ENCODE data around the gene CD37.
A peak's percentile ranks its signal among the peaks of the same experiment; 100 is the strongest.

Gene CD37

DNA sequence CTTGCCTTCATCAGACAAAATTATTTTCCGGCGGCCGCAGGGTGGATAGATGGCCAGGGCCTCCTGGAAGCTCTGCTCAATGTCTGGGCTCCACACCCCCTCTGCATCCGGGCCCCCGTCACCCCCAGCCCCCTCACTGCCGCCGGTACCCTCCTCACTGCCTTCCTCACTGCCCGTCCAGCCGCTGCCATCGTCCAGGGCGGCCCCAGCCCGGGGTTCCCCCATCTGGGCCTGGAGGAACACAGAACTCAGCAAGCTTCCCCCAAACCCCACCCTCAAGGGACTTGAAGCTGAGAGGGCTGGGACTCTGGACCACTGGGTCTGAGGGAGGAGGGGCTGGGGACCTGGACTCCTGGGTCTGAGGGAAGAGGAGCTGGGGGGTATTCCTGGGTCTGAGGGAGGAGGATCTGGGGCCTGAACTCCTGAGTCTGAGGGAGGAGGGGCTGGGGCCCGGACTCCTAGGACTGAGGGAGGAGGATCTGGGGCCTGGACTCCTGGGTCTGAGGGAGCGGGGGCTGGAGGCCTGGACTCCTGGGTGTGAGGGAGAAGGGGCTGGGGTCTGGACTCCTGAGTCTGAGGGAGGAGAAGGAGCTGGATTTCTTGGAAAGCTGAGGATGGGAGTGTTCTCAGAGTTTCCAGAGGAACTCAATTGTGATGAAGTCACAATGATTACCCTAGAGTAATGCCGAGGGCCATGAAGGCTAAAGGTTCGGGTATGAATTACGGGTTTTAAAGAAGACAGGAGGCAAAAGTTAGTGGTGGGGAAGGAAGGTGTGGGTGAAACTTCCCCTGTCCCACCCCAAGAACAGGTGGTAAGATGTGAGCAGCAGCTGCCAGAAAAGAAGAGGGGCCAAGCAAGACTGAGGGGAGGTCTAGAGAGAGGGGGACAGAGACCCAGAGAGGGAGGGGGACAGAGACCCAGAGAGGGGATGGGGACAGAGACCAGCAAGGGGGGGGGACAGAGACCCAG lies 24.9 kb downstream of the CD37 start:
- H3K27me3 ChIP-seq (ENCODE audit: control insufficient read depth, low read length): peaks cover 46% of the 10 kb centered on the region
- no peak overlapping the region for H3K4me3 ChIP-seq (ENCODE audit: low read length)

GRCh38 chr19:49361438-49362047 lies 26.3 kb downstream of the CD37 start:
- no peaks in the 10 kb centered on the region for H3K9me2 ChIP-seq (replicated peaks; ENCODE audit: control insufficient read depth, low read length)
- peaks cover 46% of the 10 kb centered on the region for H3K27me3 ChIP-seq (ENCODE audit: control insufficient read depth, low read length)
- peak overlapping the region; percentile 56 for H3K4me2 ChIP-seq (ENCODE audit: low read length)
- peaks cover 44% of the 10 kb centered on the region for H3K4me1 ChIP-seq (ENCODE audit: control insufficient read depth, low read length)
- no peak for TF ChIP-seq CTCF (IDR thresholded peaks at IDR 0.05; ENCODE audit: low read depth, low read length, poor library complexity, severe bottlenecking)
- TF ChIP-seq EZH2phosphoT487 (IDR thresholded peaks at IDR 0.05; ENCODE audit: borderline replicate concordance, low read length): no peak
- no peaks in the 10 kb centered on the region for H4K20me1 ChIP-seq (ENCODE audit: control insufficient read depth, insufficient read depth, low read depth, low read length)
- no peaks in the 10 kb centered on the region for H3K9me3 ChIP-seq (ENCODE audit: control insufficient read depth, insufficient read depth, low read length)
- H3K27ac ChIP-seq (ENCODE audit: low read depth, low read length): no peak overlapping the region
- H3K4me3 ChIP-seq (ENCODE audit: low read length): peak overlapping the region; percentile 46; the same call in 1 of the 2 replicates
- no peaks in the 10 kb centered on the region for H3K79me2 ChIP-seq (ENCODE audit: control insufficient read depth, low read length)
- H3K36me3 ChIP-seq (ENCODE audit: control insufficient read depth, low read length): no peaks in the 10 kb centered on the region
- peaks cover 8% of the 10 kb centered on the region for H3F3A ChIP-seq (ENCODE audit: control insufficient read depth, insufficient read depth)

More for the DNA sequence above, 24.9 kb downstream of the CD37 start:
- peaks cover 8% of the 10 kb centered on the region for H3F3A ChIP-seq (ENCODE audit: control insufficient read depth, insufficient read depth)
- no peak overlapping the region for H3K27ac ChIP-seq (ENCODE audit: low read depth, low read length)
- H3K9me2 ChIP-seq (replicated peaks; ENCODE audit: control insufficient read depth, low read length): no peaks in the 10 kb centered on the region
- no peak overlapping the region for H3K4me2 ChIP-seq (ENCODE audit: low read length)
- H3K36me3 ChIP-seq (ENCODE audit: control insufficient read depth, low read length): no peaks in the 10 kb centered on the region
- H3K9me3 ChIP-seq (ENCODE audit: control insufficient read depth, insufficient read depth, low read length): no peaks in the 10 kb centered on the region
- no peak for TF ChIP-seq EZH2phosphoT487 (IDR thresholded peaks at IDR 0.05; ENCODE audit: borderline replicate concordance, low read length)
- no peak for TF ChIP-seq CTCF (IDR thresholded peaks at IDR 0.05; ENCODE audit: low read depth, low read length, poor library complexity, severe bottlenecking)
- H3K4me1 ChIP-seq (ENCODE audit: control insufficient read depth, low read length): peaks cover 58% of the 10 kb centered on the region
- no peaks in the 10 kb centered on the region for H3K79me2 ChIP-seq (ENCODE audit: control insufficient read depth, low read length)
- H4K20me1 ChIP-seq (ENCODE audit: control insufficient read depth, insufficient read depth, low read depth, low read length): no peaks in the 10 kb centered on the region

DNA sequence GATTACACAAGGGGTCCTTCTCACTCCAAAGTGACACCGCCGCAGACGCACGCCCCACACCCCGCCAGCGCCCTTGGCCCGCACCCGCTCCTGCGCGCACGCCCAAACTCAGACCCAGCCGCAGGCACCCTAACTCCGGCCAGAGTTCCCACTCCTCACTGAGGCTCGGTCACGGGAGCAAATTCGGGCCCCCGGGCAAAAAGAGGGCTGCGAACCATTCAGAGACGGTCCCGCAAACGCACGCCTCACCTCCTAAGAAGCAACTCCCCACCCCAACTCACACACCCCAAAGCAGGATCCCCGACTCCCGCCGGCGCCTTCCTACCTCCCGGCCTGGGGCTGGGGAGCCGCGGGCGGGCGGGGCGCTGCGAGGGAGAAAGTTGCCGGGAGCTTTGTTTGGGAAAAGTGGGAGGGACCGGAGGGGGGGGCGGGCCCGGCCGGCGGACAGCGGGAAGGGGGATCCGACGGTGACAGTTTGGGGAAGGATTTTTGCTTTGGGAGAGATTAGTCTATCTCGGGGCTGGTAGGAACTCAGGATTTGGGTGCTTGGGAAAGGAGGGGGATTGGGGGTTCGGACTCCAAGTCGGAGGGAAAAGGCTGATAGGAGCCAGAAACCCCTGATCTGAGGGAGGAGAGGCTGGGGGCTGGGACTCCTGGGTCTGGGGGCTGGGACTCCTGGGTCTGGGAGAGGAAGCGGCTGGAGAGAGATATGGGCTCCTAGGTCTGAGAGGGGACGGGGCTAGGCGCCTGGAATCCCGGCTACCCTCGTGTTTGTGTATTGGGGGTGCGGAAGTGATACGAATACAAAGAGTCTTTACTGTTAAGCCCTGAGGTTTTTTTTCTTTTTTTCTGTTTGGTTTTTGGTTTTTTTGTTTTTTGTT lies 27.1 kb downstream of the CD37 start, which contains the start of gene TEAD2:
Gene TEAD2, minus strand, starts transcription at position 369 of the 881 bp plus-strand sequence. CDS start 2,341 bp downstream, outside the sequence.
- Histone ChIP-seq H3K4me2 (ENCODE audit: low read length) (peak within 1 kb of the TSS; percentile 56), H3F3A (ENCODE audit: control insufficient read depth, insufficient read depth) (peaks cover 8% of the 10 kb centered on the region), H3K36me3 (ENCODE audit: control insufficient read depth, low read length) (no peaks in the 10 kb centered on the region), H3K27ac (ENCODE audit: low read depth, low read length) (no peak within 1 kb of the TSS), H3K4me3 (ENCODE audit: low read length) (peak within 1 kb of the TSS; percentile 46), H3K9me2 (replicated peaks; ENCODE audit: control insufficient read depth, low read length) (no peaks in the 10 kb centered on the region), H3K4me1 (ENCODE audit: control insufficient read depth, low read length) (peaks cover 36% of the 10 kb centered on the region), H3K79me2 (ENCODE audit: control insufficient read depth, low read length) (no peaks in the 10 kb centered on the region), H3K9me3 (ENCODE audit: control insufficient read depth, insufficient read depth, low read length) (no peaks in the 10 kb centered on the region), H3K27me3 (ENCODE audit: control insufficient read depth, low read length) (peaks cover 46% of the 10 kb centered on the region), H4K20me1 (ENCODE audit: control insufficient read depth, insufficient read depth, low read depth, low read length) (no peaks in the 10 kb centered on the region)
- TF ChIP-seq EZH2phosphoT487 (IDR thresholded peaks at IDR 0.05; ENCODE audit: borderline replicate concordance, low read length) (peak; percentile 92), CTCF (IDR thresholded peaks at IDR 0.05; ENCODE audit: low read depth, low read length, poor library complexity, severe bottlenecking) (no peak)
